Heart left ventricle (tissue), 13 donors: Measurements from ENCODE around the gene KRTAP10-6.

Source experiments
- POLR2A ChIP-seq, 2 donors: fragments of 450-650 bp; IDR thresholded peaks; one replicate each; pipeline ENCODE4 v1.6.1; 2017; ENCODE audit warnings: antibody characterized with exemption in 2 of 2, mild to moderate bottlenecking in 2 of 2, moderate library complexity in 2 of 2
- TF ChIP-seq, protein P1 (sequence below), 12 donors: fragments of 200-600 bp; sonication (generic) in 4 of 12; IDR thresholded peaks; one replicate each; pipeline versions ENCODE4 v1.5.0 to v1.8.0; 2018 to 2022; ENCODE audit warnings: antibody characterized with exemption in 12 of 12, mild to moderate bottlenecking in 5 of 12
- donor health status: ischemic (EF 13 %, LVEDD 7.1; RV severe dilation, severe dysfunction).
- donor health status: DM: no; HTN: yes; CAD: no.
- donor health status: DM: no; HTN: no; CAD: no.
- donor health status: ischemic (EF 25% LVEDD 6.9; RV normal size, moderate dysfunction).
- donor health status: ischemic (EF 25% LVEDD 5.7; RV mildly dilated, moderate dysfunction).
- donor health status: ischemic (EF 35%, LVEDD 5.7; RV mildly dilated, moderate dysfunction).
- donor health status: nonischemic (EF 11% LVEDD 7.7; RV severe dilation, severe dysfunction).
- donor health status: DM: yes; HTN: yes; CAD: no.
- donor health status: PGD.
- donor health status: ischemic (EF 29% LVEDD 5.4; RV normal size, mild dysfunction).
- donor health status: nonischemic (EF 23%, LVEDD 6.1; RV moderate dilation, normal function).

DNA sequence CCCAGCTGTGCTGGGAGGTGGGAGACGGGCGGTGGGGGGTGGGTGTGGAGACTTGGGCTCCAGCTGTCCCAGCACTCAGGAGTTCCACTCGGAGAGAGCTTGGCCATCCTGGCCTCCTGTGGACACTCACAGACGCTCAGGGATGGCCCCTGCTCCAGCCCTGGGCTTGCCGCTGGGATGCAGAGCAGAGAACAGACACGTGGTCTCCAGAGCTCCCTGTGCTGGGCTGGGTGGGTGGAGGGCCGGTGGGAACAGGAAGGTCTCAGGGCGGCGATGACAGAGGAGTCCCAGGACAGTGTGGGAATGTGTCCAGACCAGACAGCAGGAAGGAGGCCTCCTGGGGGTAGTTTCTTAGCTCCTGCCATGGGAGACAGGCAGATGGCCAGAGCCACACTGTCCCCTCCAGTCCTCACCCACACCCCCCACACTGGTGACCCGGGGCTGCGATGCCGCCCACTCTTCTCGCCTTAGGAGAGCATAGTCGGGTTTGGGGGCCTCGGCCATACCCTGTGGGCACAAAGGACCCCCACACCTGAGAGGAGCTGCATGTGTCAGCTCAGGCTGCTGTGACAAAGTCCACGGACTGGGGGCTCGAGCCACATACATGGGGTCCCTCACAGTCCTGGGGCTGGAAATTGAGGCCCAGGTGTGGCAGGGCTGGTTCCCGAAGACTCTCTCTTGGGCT is 36.5 kb upstream of the KRTAP10-6 start:
- TF ChIP-seq, protein P1, sequence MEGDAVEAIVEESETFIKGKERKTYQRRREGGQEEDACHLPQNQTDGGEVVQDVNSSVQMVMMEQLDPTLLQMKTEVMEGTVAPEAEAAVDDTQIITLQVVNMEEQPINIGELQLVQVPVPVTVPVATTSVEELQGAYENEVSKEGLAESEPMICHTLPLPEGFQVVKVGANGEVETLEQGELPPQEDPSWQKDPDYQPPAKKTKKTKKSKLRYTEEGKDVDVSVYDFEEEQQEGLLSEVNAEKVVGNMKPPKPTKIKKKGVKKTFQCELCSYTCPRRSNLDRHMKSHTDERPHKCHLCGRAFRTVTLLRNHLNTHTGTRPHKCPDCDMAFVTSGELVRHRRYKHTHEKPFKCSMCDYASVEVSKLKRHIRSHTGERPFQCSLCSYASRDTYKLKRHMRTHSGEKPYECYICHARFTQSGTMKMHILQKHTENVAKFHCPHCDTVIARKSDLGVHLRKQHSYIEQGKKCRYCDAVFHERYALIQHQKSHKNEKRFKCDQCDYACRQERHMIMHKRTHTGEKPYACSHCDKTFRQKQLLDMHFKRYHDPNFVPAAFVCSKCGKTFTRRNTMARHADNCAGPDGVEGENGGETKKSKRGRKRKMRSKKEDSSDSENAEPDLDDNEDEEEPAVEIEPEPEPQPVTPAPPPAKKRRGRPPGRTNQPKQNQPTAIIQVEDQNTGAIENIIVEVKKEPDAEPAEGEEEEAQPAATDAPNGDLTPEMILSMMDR (IDR thresholded peaks at IDR 0.05) = no peak
- no peak for TF ChIP-seq POLR2A (IDR thresholded peaks at IDR 0.05)
